Activated CD4-positive, alpha-beta T cell treated with anti-CD3 and anti-CD28 coated beads, Interleukin-2, amount 10 ng/mL, durations not matched to agents 7 days and 5 days (primary cell): Measurements from ENCODE around the gene ARID5B. TPM values are rescaled to one million over a fixed set of nuclear protein-coding genes. Genes with fewer than 3 reads are reported as not detected.

Experiments
- CTCF ChIA-PET: fragments of 350-600 bp; sonication (Branson Sonifier 250); formaldehyde crosslinking; loops from one replicate; lab custom pipeline; 2021; ENCODE audit warnings: antibody characterized with exemption; lab: Charles Lee
- POLR2A ChIA-PET: fragments of 350-600 bp; sonication (Branson Sonifier 250); formaldehyde crosslinking; loops from one replicate; lab custom pipeline; 2021; ENCODE audit warnings: antibody characterized with exemption; lab: Charles Lee
- DNase-seq: peaks from one replicate; pipeline ENCODE4 v3.0.0-alpha.2; 2020
- H3K27ac Mint-ChIP-seq: one replicate; pipeline ENCODE4 v1.8.0; 2021; ENCODE audit warnings: mild to moderate bottlenecking, moderate library complexity, mixed read lengths
- H3K27me3 Mint-ChIP-seq: one replicate; pipeline ENCODE4 v1.8.0; 2021; ENCODE audit warnings: mixed read lengths
- H3K36me3 Mint-ChIP-seq: one replicate; pipeline ENCODE4 v1.8.0; 2021; ENCODE audit warnings: low read depth, mixed read lengths
- H3K4me1 Mint-ChIP-seq: one replicate; pipeline ENCODE4 v1.8.0; 2021; ENCODE audit warnings: mixed read lengths
- H3K4me3 Mint-ChIP-seq: one replicate; pipeline ENCODE4 v1.8.0; 2021; ENCODE audit warnings: mild to moderate bottlenecking, moderate library complexity, mixed read lengths
- H3K9me3 Mint-ChIP-seq: one replicate; pipeline ENCODE4 v1.8.0; 2021; ENCODE audit warnings: mixed read lengths
- total RNA-seq, 2 experiments: library from RNA; stranded (reverse); gene quantifications; one replicate each; pipeline ENCODE4 v1.2.3, GENCODE V29; 2021

ARID5B gene
- total RNA-seq, 2 experiments from 2014 or later, result 41.2 to 42.9 TPM

GRCh38 chr10:61891906-61892585 is 9.5 kb upstream of the ARID5B start:
- Mint-ChIP-seq H3K4me1 (peaks cover 5% of the 10 kb centered on the region), H3K4me3 (no peak overlapping the region), H3K27me3 (no peaks in the 10 kb centered on the region), H3K27ac (no peak overlapping the region), H3K9me3 (no peaks in the 10 kb centered on the region), H3K36me3 (no peaks in the 10 kb centered on the region)
- no peak for DNase-seq
- POLR2A ChIA-PET, result no interaction called here
- CTCF ChIA-PET, result interaction anchor here (1.3 to 1.7 kb wide), 2 partner anchors 8 to 21 kb away, joined by 3 to 4 read pairs; no protein-coding TSS in a partner anchor

- CTCF ChIA-PET, result interaction anchor here (0.6 to 1.6 kb wide), 2 partner anchors 9 to 13 kb away, joined by 3 read pairs; no protein-coding TSS in a partner anchor
Observed at GRCh38 chr10:61892961-61893360, 8.5 kb upstream of the ARID5B start.

GRCh38 chr10:61894133-61894532 is 7.4 kb upstream of the ARID5B start:
- no peaks in the 10 kb centered on the region for H3K36me3 Mint-ChIP-seq
- H3K4me3 Mint-ChIP-seq, result no peak overlapping the region
- ChIA-PET POLR2A (no interaction called here), CTCF (interaction anchor here (1.6 kb wide), 1 partner anchor 12 kb away, joined by 3 read pairs; no protein-coding TSS in a partner anchor)
- no peak for DNase-seq
- H3K27me3 Mint-ChIP-seq, result no peaks in the 10 kb centered on the region
- H3K27ac Mint-ChIP-seq, result no peak overlapping the region
- peaks cover 25% of the 10 kb centered on the region for H3K4me1 Mint-ChIP-seq
- no peaks in the 10 kb centered on the region for H3K9me3 Mint-ChIP-seq

More at GRCh38 chr10:61892961-61893360, 8.5 kb upstream of the ARID5B start:
- no peaks in the 10 kb centered on the region for H3K36me3 Mint-ChIP-seq
- H3K9me3 Mint-ChIP-seq, result no peaks in the 10 kb centered on the region
- H3K27ac Mint-ChIP-seq, result no peak overlapping the region
- peaks cover 14% of the 10 kb centered on the region for H3K4me1 Mint-ChIP-seq
- no peaks in the 10 kb centered on the region for H3K27me3 Mint-ChIP-seq
- DNase-seq, result no peak
- H3K4me3 Mint-ChIP-seq, result no peak overlapping the region
- POLR2A ChIA-PET, result no interaction called here

- H3K4me1 Mint-ChIP-seq, result peaks cover 31% of the 10 kb centered on the region
- POLR2A ChIA-PET, result no interaction called here
- no peaks in the 10 kb centered on the region for H3K27me3 Mint-ChIP-seq
- H3K36me3 Mint-ChIP-seq, result no peaks in the 10 kb centered on the region
- H3K4me3 Mint-ChIP-seq, result no peak overlapping the region
- DNase-seq, result no peak
- CTCF ChIA-PET, result interaction anchor here (0.6 to 1.7 kb wide), 11 partner anchors 10 to 349 kb away, joined by 3 to 9 read pairs (median 5); no protein-coding TSS in a partner anchor
- no peaks in the 10 kb centered on the region for H3K9me3 Mint-ChIP-seq
- H3K27ac Mint-ChIP-seq, result no peak overlapping the region
Observed at GRCh38 chr10:61895898-61896600, 5.5 kb upstream of the ARID5B start.

GRCh38 chr10:61896854-61897661 is 4.4 kb upstream of the ARID5B start:
- Mint-ChIP-seq H3K9me3 (no peaks in the 10 kb centered on the region), H3K4me3 (peak overlapping the region; percentile 70), H3K27me3 (no peaks in the 10 kb centered on the region), H3K36me3 (peaks cover 2% of the 10 kb centered on the region), H3K4me1 (peaks cover 31% of the 10 kb centered on the region), H3K27ac (peak overlapping the region; percentile 90)
- ChIA-PET CTCF (interaction anchor here (0.6 to 1.7 kb wide), 32 partner anchors 9 to 348 kb away, joined by 3 to 9 read pairs (median 3); no protein-coding TSS in a partner anchor), POLR2A (no interaction called here)
- peak; percentile 81 for DNase-seq

GRCh38 chr10:61897671-61898434 is 3.6 kb upstream of the ARID5B start:
- H3K36me3 Mint-ChIP-seq, result peaks cover 8% of the 10 kb centered on the region
- H3K4me3 Mint-ChIP-seq, result peak overlapping the region; percentile 23
- no peaks in the 10 kb centered on the region for H3K9me3 Mint-ChIP-seq
- H3K4me1 Mint-ChIP-seq, result peaks cover 31% of the 10 kb centered on the region
- CTCF ChIA-PET, result interaction anchor here (0.6 to 1.6 kb wide), 12 partner anchors 12 to 209 kb away, joined by 3 to 9 read pairs (median 3); no protein-coding TSS in a partner anchor
- peak; percentile 27 for DNase-seq
- peak overlapping the region; percentile 100 for H3K27ac Mint-ChIP-seq
- POLR2A ChIA-PET, result no interaction called here
- H3K27me3 Mint-ChIP-seq, result no peaks in the 10 kb centered on the region

- no peaks in the 10 kb centered on the region for H3K9me3 Mint-ChIP-seq
- peak overlapping the region; percentile 97 for H3K4me3 Mint-ChIP-seq
- H3K36me3 Mint-ChIP-seq, result peaks cover 8% of the 10 kb centered on the region
- H3K27me3 Mint-ChIP-seq, result no peaks in the 10 kb centered on the region
- H3K27ac Mint-ChIP-seq, result peak overlapping the region; percentile 100
- POLR2A ChIA-PET, result no interaction called here
- H3K4me1 Mint-ChIP-seq, result peaks cover 31% of the 10 kb centered on the region
- CTCF ChIA-PET, result interaction anchor here (0.9 to 1.4 kb wide), 6 partner anchors 9 to 208 kb away, joined by 3 to 5 read pairs (median 3); no protein-coding TSS in a partner anchor
- no peak for DNase-seq
Observed at GRCh38 chr10:61898435-61898778, 3.1 kb upstream of the ARID5B start.

GRCh38 chr10:61899069-61899531 is 2.4 kb upstream of the ARID5B start:
- peaks cover 8% of the 10 kb centered on the region for H3K36me3 Mint-ChIP-seq

GRCh38 chr10:61899663-61899996 is 1.9 kb upstream of the ARID5B start:
- DNase-seq, result no peak
- Mint-ChIP-seq H3K9me3 (no peaks in the 10 kb centered on the region), H3K27me3 (no peaks in the 10 kb centered on the region), H3K4me3 (peak overlapping the region; percentile 97), H3K4me1 (peaks cover 39% of the 10 kb centered on the region), H3K27ac (peak overlapping the region; percentile 100), H3K36me3 (peaks cover 11% of the 10 kb centered on the region)
- ChIA-PET POLR2A (interaction anchor here (0.6 to 4.9 kb wide), 3 partner anchors 143 to 284 kb away, joined by 3 to 26 read pairs (median 3); no protein-coding TSS in a partner anchor), CTCF (interaction anchor here (0.6 to 1.4 kb wide), 11 partner anchors 9 to 957 kb away, joined by 3 to 5 read pairs (median 3); no protein-coding TSS in a partner anchor)

More at GRCh38 chr10:61899069-61899531, 2.4 kb upstream of the ARID5B start:
- H3K27me3 Mint-ChIP-seq, result no peaks in the 10 kb centered on the region
- H3K4me1 Mint-ChIP-seq, result peaks cover 34% of the 10 kb centered on the region
- no peaks in the 10 kb centered on the region for H3K9me3 Mint-ChIP-seq
- peak overlapping the region; percentile 97 for H3K4me3 Mint-ChIP-seq
- ChIA-PET POLR2A (no interaction called here), CTCF (interaction anchor here (0.6 to 1.4 kb wide), 10 partner anchors 8 to 957 kb away, joined by 3 to 5 read pairs (median 3); no protein-coding TSS in a partner anchor)
- peak; percentile 18 for DNase-seq
- peak overlapping the region; percentile 100 for H3K27ac Mint-ChIP-seq

GRCh38 chr10:61899997-61900828 is 1.3 kb upstream of the ARID5B start:
- H3K27ac Mint-ChIP-seq, result peak overlapping the region; percentile 100
- ChIA-PET CTCF (interaction anchor here (0.6 to 1.6 kb wide), 10 partner anchors 9 to 345 kb away, joined by 3 to 7 read pairs (median 3); no protein-coding TSS in a partner anchor), POLR2A (interaction anchor here (0.6 to 4.9 kb wide), 6 partner anchors 90 to 833 kb away, joined by 3 to 26 read pairs (median 3); no protein-coding TSS in a partner anchor)
- H3K4me1 Mint-ChIP-seq, result peaks cover 45% of the 10 kb centered on the region
- H3K27me3 Mint-ChIP-seq, result no peaks in the 10 kb centered on the region
- no peaks in the 10 kb centered on the region for H3K9me3 Mint-ChIP-seq
- peak; percentile 75 for DNase-seq
- H3K4me3 Mint-ChIP-seq, result peak overlapping the region; percentile 97
- peaks cover 15% of the 10 kb centered on the region for H3K36me3 Mint-ChIP-seq
